WTC11 (cell line): Measurements from ENCODE around the gene KIF21A. TPM values are rescaled to one million over a fixed set of nuclear protein-coding genes. Genes with fewer than 3 reads are reported as not detected.

Experiments
- ATAC-seq: fragments of 200-7000 bp; cut with Tn5 transposase; 2 replicates; pipeline ENCODE4 v1.10.0; 2021; ENCODE audit warnings: mild to moderate bottlenecking, moderate library complexity
- CTCF ChIA-PET: fragments of 300-600 bp; sonication (Branson Sonifier 250); formaldehyde crosslinking; loops from one replicate; lab custom pipeline; 2021; ENCODE audit warnings: antibody characterized with exemption; lab: Charles Lee
- POLR2A ChIA-PET: fragments of 350-600 bp; sonication (Branson Sonifier 250); formaldehyde crosslinking; loops from one replicate; lab custom pipeline; 2021; ENCODE audit warnings: antibody characterized with exemption; lab: Charles Lee
- DNase-seq: peaks from one replicate; pipeline ENCODE4 v3.0.0; 2021; ENCODE audit warnings: low spot score
- H3K27ac Mint-ChIP-seq: 2 replicates; pipeline ENCODE4 v1.8.0; 2021; ENCODE audit warnings: mixed read lengths
- H3K27me3 Mint-ChIP-seq: 2 replicates; pipeline ENCODE4 v1.8.0; 2021; ENCODE audit warnings: low read depth, mild to moderate bottlenecking, moderate library complexity, mixed read lengths
- H3K36me3 Mint-ChIP-seq: 2 replicates; pipeline ENCODE4 v1.8.0; 2021; ENCODE audit warnings: mixed read lengths
- H3K4me1 Mint-ChIP-seq: 2 replicates; pipeline ENCODE4 v1.8.0; 2022; ENCODE audit warnings: mixed read lengths
- H3K4me3 Mint-ChIP-seq: 2 replicates; pipeline ENCODE4 v1.8.0; 2021; ENCODE audit warnings: mild to moderate bottlenecking, moderate library complexity, mixed read lengths
- H3K9me3 Mint-ChIP-seq: 2 replicates; pipeline ENCODE4 v1.8.0; 2021; ENCODE audit warnings: mixed read lengths
- CBFB ChIP-seq: sonication (generic); formaldehyde crosslinking; IDR thresholded peaks from 2 replicates; pipeline ENCODE4 v1.8.1; 2022; ENCODE audit warnings: mild to moderate bottlenecking, low read depth, missing genetic modification reagents
- CTCF ChIP-seq: fragments of 200-600 bp; IDR thresholded peaks from 2 replicates; pipeline ENCODE4 v1.8.0; 2022; ENCODE audit warnings: antibody characterized with exemption
- ERG ChIP-seq: fragments of 250-450 bp; sonication (Bioruptor Pico); IDR thresholded peaks from 2 replicates; pipeline ENCODE4 v1.8.0; 2021; ENCODE audit warnings: mild to moderate bottlenecking
- ETV6 ChIP-seq: sonication (generic); formaldehyde crosslinking; IDR thresholded peaks from 2 replicates; pipeline ENCODE4 v1.8.1; 2022; ENCODE audit warnings: mild to moderate bottlenecking, missing genetic modification reagents
- HMGA2 ChIP-seq: fragments of 250-450 bp; sonication (Bioruptor Pico); IDR thresholded peaks from 2 replicates; pipeline ENCODE4 v1.4.0; 2021; ENCODE audit warnings: mild to moderate bottlenecking, moderate library complexity
- MXD4 ChIP-seq: fragments of 250-450 bp; sonication (Bioruptor Pico); IDR thresholded peaks from 2 replicates; pipeline ENCODE4 v1.8.0; 2021; ENCODE audit warnings: mild to moderate bottlenecking, moderate library complexity, borderline replicate concordance
- NFE2L1 ChIP-seq: sonication (generic); formaldehyde crosslinking; IDR thresholded peaks from 2 replicates; pipeline ENCODE4 v1.8.1; 2023; ENCODE audit warnings: missing genetic modification reagents
- NR3C1 ChIP-seq: sonication (generic); formaldehyde crosslinking; conservative IDR thresholded peaks from 2 replicates; pipeline ENCODE4 v1.8.1; 2023; ENCODE audit warnings: low read depth, mild to moderate bottlenecking, missing genetic modification reagents
- PRDM15 ChIP-seq: sonication (generic); formaldehyde crosslinking; IDR thresholded peaks from 2 replicates; pipeline ENCODE4 v1.8.0; 2022; ENCODE audit warnings: missing genetic modification reagents
- PRRX2 ChIP-seq: fragments of 250-450 bp; sonication (Bioruptor Pico); IDR thresholded peaks from 2 replicates; pipeline ENCODE4 v1.8.0; 2021; ENCODE audit warnings: mild to moderate bottlenecking
- ZNF121 ChIP-seq: sonication (generic); formaldehyde crosslinking; IDR thresholded peaks from 2 replicates; pipeline ENCODE4 v1.8.0; 2023; ENCODE audit warnings: missing genetic modification reagents
- total RNA-seq: library from RNA; stranded (reverse); gene quantifications from 3 replicates; pipeline ENCODE4 v1.2.3, GENCODE V29; 2021

The KIF21A gene
- total RNA-seq, 1 experiment from 2014 or later: 34.7 TPM

GRCh38 chr12:39275846-39276245, 167.1 kb downstream of the KIF21A start:
- DNase-seq (no peak), ATAC-seq (no peak)
- no peaks in the 10 kb centered on the region for H3K4me1 Mint-ChIP-seq
- ChIA-PET CTCF (interaction anchor here (1.0 to 1.6 kb wide), 5 partner anchors 36 to 355 kb away, joined by 3 to 5 read pairs (median 4); a partner anchor contains a TSS), POLR2A (no interaction called here)
- no peaks in the 10 kb centered on the region for H3K36me3 Mint-ChIP-seq
- H3K4me3 Mint-ChIP-seq: no peak overlapping the region
- H3K9me3 Mint-ChIP-seq: 0 out of 2 replicates have a peak, but pooled peaks cover 5% of the 10 kb centered on the region
- H3K27ac Mint-ChIP-seq: no peak overlapping the region
- no peaks in the 10 kb centered on the region for H3K27me3 Mint-ChIP-seq
- no peak for TF ChIP-seq NFE2L1
- TF ChIP-seq PRRX2 (CRISPR knock-in tag): no peak
- TF ChIP-seq, all 79 proteins: peak for 0

- no peak overlapping the region for H3K4me3 Mint-ChIP-seq
- ATAC-seq (0 out of 2 replicates have a peak, but pooled peaks have one; percentile 30), DNase-seq (peak; percentile 27)
- no peaks in the 10 kb centered on the region for H3K9me3 Mint-ChIP-seq
- no peak overlapping the region for H3K27ac Mint-ChIP-seq
- H3K27me3 Mint-ChIP-seq: no peaks in the 10 kb centered on the region
- H3K4me1 Mint-ChIP-seq: no peaks in the 10 kb centered on the region
- no peaks in the 10 kb centered on the region for H3K36me3 Mint-ChIP-seq
- POLR2A ChIA-PET: interaction anchor here (0.6 to 0.7 kb wide), 2 partner anchors 128 to 150 kb away, joined by 3 read pairs; no protein-coding TSS in a partner anchor
- TF ChIP-seq CTCF (peak; percentile 77; the same call in 1 of the 2 replicates), ETV6 (no peak), CBFB (CRISPR knock-in tag) (no peak), PRDM15 (CRISPR knock-in tag) (no peak), HMGA2 (CRISPR knock-in tag) (no peak)
- TF ChIP-seq, all 79 proteins: peak for 1
- CTCF ChIA-PET: interaction anchor here (0.6 to 3.7 kb wide), 39 partner anchors 10 to 947 kb away, joined by 3 to 37 read pairs (median 4); partner anchors contain the start of gene ABCD2
These were observed 169.9 kb downstream of the KIF21A start for GRCh38 chr12:39272871-39273655.

GRCh38 chr12:39269492-39269891, 173.4 kb downstream of the KIF21A start:
- Mint-ChIP-seq H3K27me3 (no peaks in the 10 kb centered on the region), H3K4me1 (no peaks in the 10 kb centered on the region), H3K36me3 (no peaks in the 10 kb centered on the region), H3K27ac (no peak overlapping the region), H3K9me3 (no peaks in the 10 kb centered on the region; the same call in 1 of the 2 replicates), H3K4me3 (no peak overlapping the region)
- no peak for TF ChIP-seq ERG (CRISPR knock-in tag)
- TF ChIP-seq NR3C1 (CRISPR knock-in tag): no peak
- TF ChIP-seq ETV6: no peak
- no peak for TF ChIP-seq CBFB (CRISPR knock-in tag)
- no peak for TF ChIP-seq MXD4
- no peak for TF ChIP-seq ZNF121 (CRISPR knock-in tag)
- no peak for TF ChIP-seq PRDM15 (CRISPR knock-in tag)
- ATAC-seq (no peak), DNase-seq (no peak)
- ChIA-PET CTCF (no interaction called here), POLR2A (no interaction called here)
